ENCODE results near the gene MAN2A1. TPM values are rescaled to one million over a fixed set of nuclear protein-coding genes. Genes with fewer than 3 reads are reported as not detected.
A peak's percentile ranks its signal among the peaks of the same experiment; 100 is the strongest.

MAN2A1 gene
- total and polyA plus RNA-seq, 2 experiments from 2014 or later, result 20.8 to 54.6 TPM

DNA sequence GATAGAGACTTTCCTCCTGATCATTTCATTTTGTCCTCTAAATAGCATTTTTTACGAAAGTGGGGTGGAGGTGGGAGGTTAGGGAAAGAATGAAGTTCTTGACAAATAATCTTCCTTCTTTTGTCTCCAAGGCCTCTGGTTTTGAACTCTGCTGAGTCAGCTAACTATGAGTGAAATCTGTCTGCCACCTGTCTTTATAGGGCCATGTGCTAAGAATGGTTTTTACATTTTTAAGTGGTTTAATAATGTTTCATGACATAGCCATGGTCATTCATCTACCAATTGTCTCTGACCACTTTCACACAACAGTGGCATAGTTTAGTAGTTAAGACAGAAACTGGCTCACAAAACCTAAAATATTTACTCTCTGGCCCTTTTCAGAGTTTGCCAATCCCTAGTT is 7.6 kb downstream of the MAN2A1 start:
- no peak for TF ChIP-seq EZH2phosphoT487 (IDR thresholded peaks at IDR 0.05; ENCODE audit: insufficient read depth, low read depth)
- no peak for TF ChIP-seq EZH2 (IDR thresholded peaks at IDR 0.05; ENCODE audit: insufficient read depth, poor library complexity, severe bottlenecking)
- Histone ChIP-seq H3K27ac (no peak overlapping the region), H3K4me1 (ENCODE audit: insufficient read depth) (peaks cover 40% of the 10 kb centered on the region), H3F3A (ENCODE audit: insufficient read depth) (peaks cover 19% of the 10 kb centered on the region), H3K36me3 (ENCODE audit: low read depth) (peaks cover 4% of the 10 kb centered on the region; the same call in 1 of the 2 replicates), H3K27me3 (replicated peaks; ENCODE audit: insufficient read depth) (no peaks in the 10 kb centered on the region), H3K9ac (no peak overlapping the region), H4K20me1 (ENCODE audit: insufficient read depth) (no peaks in the 10 kb centered on the region), H2AFZ (no peak overlapping the region), H3K79me2 (ENCODE audit: insufficient read depth) (peaks cover 100% of the 10 kb centered on the region), H3K4me3 (no peak overlapping the region), H3K4me2 (ENCODE audit: unreplicated experiment) (no peak overlapping the region), H3K9me2 (ENCODE audit: insufficient read depth) (no peaks in the 10 kb centered on the region), H3K9me3 (ENCODE audit: low read depth) (no peaks in the 10 kb centered on the region)
- 80% methylated on average over 1 of the region's 1 CpG for WGBS, 2 experiments (ENCODE audit: low coverage in 1 of 2, low lambda C conversion rate in 2 of 2, missing lambda C conversion rate in 2 of 2)
- DNase-seq, result no peak
- in situ Hi-C loops (cut with MboI), result no loop called here

GRCh38 chr5:109700516-109701153 is 10.9 kb downstream of the MAN2A1 start:
- WGBS, 2 experiments (ENCODE audit: low coverage in 1 of 2, low lambda C conversion rate in 2 of 2, missing lambda C conversion rate in 2 of 2), result 98 to 99% methylated on average over 3 of the region's 3 CpGs
- Histone ChIP-seq H3K79me2 (ENCODE audit: insufficient read depth) (peaks cover 100% of the 10 kb centered on the region), H3F3A (ENCODE audit: insufficient read depth) (0 out of 2 replicates have a peak, but pooled peaks cover under 1% of the 10 kb centered on the region), H3K9me2 (ENCODE audit: insufficient read depth) (no peaks in the 10 kb centered on the region), H3K4me1 (ENCODE audit: insufficient read depth) (peaks cover 17% of the 10 kb centered on the region; the same call in 1 of the 2 replicates), H3K36me3 (ENCODE audit: low read depth) (peaks cover 4% of the 10 kb centered on the region; the same call in 1 of the 2 replicates), H3K9me3 (ENCODE audit: low read depth) (no peaks in the 10 kb centered on the region), H3K27ac (no peak overlapping the region), H3K9ac (no peak overlapping the region), H3K4me3 (no peak overlapping the region), H3K27me3 (replicated peaks; ENCODE audit: insufficient read depth) (no peaks in the 10 kb centered on the region), H4K20me1 (ENCODE audit: insufficient read depth) (no peaks in the 10 kb centered on the region), H3K4me2 (ENCODE audit: unreplicated experiment) (no peak overlapping the region), H2AFZ (no peak overlapping the region)
- TF ChIP-seq EZH2phosphoT487 (IDR thresholded peaks at IDR 0.05; ENCODE audit: insufficient read depth, low read depth) (no peak), EZH2 (IDR thresholded peaks at IDR 0.05; ENCODE audit: insufficient read depth, poor library complexity, severe bottlenecking) (no peak)
- in situ Hi-C loops (cut with MboI), result no loop called here
- no peak for DNase-seq

GRCh38 chr5:109701252-109701651 is 11.5 kb downstream of the MAN2A1 start:
- Histone ChIP-seq H2AFZ (no peak overlapping the region), H3K27me3 (replicated peaks; ENCODE audit: insufficient read depth) (no peaks in the 10 kb centered on the region), H4K20me1 (ENCODE audit: insufficient read depth) (no peaks in the 10 kb centered on the region), H3K4me2 (ENCODE audit: unreplicated experiment) (no peak overlapping the region), H3K36me3 (ENCODE audit: low read depth) (peaks cover 4% of the 10 kb centered on the region; the same call in 1 of the 2 replicates), H3K9me3 (ENCODE audit: low read depth) (no peaks in the 10 kb centered on the region), H3K9ac (no peak overlapping the region), H3K27ac (no peak overlapping the region), H3K79me2 (ENCODE audit: insufficient read depth) (peaks cover 100% of the 10 kb centered on the region), H3F3A (ENCODE audit: insufficient read depth) (no peaks in the 10 kb centered on the region), H3K4me1 (ENCODE audit: insufficient read depth) (peaks cover 20% of the 10 kb centered on the region; the same call in 1 of the 2 replicates), H3K9me2 (ENCODE audit: insufficient read depth) (no peaks in the 10 kb centered on the region), H3K4me3 (no peak overlapping the region)
- peak; percentile 20 for DNase-seq
- TF ChIP-seq EZH2phosphoT487 (IDR thresholded peaks at IDR 0.05; ENCODE audit: insufficient read depth, low read depth) (no peak), EZH2 (IDR thresholded peaks at IDR 0.05; ENCODE audit: insufficient read depth, poor library complexity, severe bottlenecking) (no peak)
- 95 to 98% methylated on average over 2 of the region's 2 CpGs for WGBS, 2 experiments (ENCODE audit: low coverage in 1 of 2, low lambda C conversion rate in 2 of 2, missing lambda C conversion rate in 2 of 2)
- in situ Hi-C loops (cut with MboI), result no loop called here

DNA sequence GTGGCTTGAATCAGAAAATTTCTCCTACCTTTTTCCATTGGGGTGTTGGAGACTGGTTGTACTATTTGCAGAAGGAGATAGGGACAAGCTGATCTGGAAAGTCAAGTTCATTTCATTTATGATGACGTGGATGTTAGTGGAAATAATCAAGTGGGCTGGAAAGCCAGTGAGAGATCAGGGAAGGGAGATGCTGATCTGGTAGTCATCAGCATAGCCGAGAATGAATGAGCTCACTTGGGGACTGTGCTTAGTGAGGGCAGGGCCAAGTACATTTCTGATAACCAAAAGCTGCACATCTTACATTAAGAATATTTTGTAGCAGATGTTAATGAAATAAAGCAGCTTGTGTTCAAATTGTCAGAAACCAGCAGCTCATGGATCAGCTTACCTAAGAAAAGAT is 12.1 kb downstream of the MAN2A1 start:
- peaks cover 20% of the 10 kb centered on the region; the same call in 1 of the 2 replicates for H3K4me1 ChIP-seq (ENCODE audit: insufficient read depth)
- H3K79me2 ChIP-seq (ENCODE audit: insufficient read depth), result peaks cover 100% of the 10 kb centered on the region
- H3F3A ChIP-seq (ENCODE audit: insufficient read depth), result no peaks in the 10 kb centered on the region
- no peak overlapping the region for H3K27ac ChIP-seq
- H3K36me3 ChIP-seq (ENCODE audit: low read depth), result peaks cover 4% of the 10 kb centered on the region; the same call in 1 of the 2 replicates
- H3K4me2 ChIP-seq (ENCODE audit: unreplicated experiment), result no peak overlapping the region
- no peaks in the 10 kb centered on the region for H3K9me3 ChIP-seq (ENCODE audit: low read depth)
- no peak overlapping the region for H2AFZ ChIP-seq
- TF ChIP-seq EZH2 (IDR thresholded peaks at IDR 0.05; ENCODE audit: insufficient read depth, poor library complexity, severe bottlenecking) (no peak), EZH2phosphoT487 (IDR thresholded peaks at IDR 0.05; ENCODE audit: insufficient read depth, low read depth) (no peak)
- no peaks in the 10 kb centered on the region for H3K27me3 ChIP-seq (replicated peaks; ENCODE audit: insufficient read depth)
- no peaks in the 10 kb centered on the region for H3K9me2 ChIP-seq (ENCODE audit: insufficient read depth)
- no peak overlapping the region for H3K4me3 ChIP-seq
- no peaks in the 10 kb centered on the region for H4K20me1 ChIP-seq (ENCODE audit: insufficient read depth)
- no peak overlapping the region for H3K9ac ChIP-seq
- in situ Hi-C loops (cut with MboI), result no loop called here
- peak; percentile 51 for DNase-seq
- 19 to 28% methylated on average over 2 of the region's 2 CpGs for WGBS, 2 experiments (ENCODE audit: low coverage in 1 of 2, low lambda C conversion rate in 2 of 2, missing lambda C conversion rate in 2 of 2)
